NCI-H345 treated with DMSO at 0.1 percent for 48 hours (cell line): Measurements from ENCODE around the gene MTR.

Experiments
- DNase-seq: peaks from one replicate; lab custom pipeline; 2025; ENCODE audit not compliant: unreplicated experiment; lab: John Stamatoyannopoulos, UW

The MTR gene

GRCh38 chr1:236948996-236949395 lies 153.9 kb downstream of the MTR start:
- DNase-seq: no peak

GRCh38 chr1:236950365-236950764 lies 155.3 kb downstream of the MTR start:
- DNase-seq: no peak

- no peak for DNase-seq
Observed at GRCh38 chr1:236951672-236952071, 156.6 kb downstream of the MTR start.

- no peak for DNase-seq
Observed at GRCh38 chr1:236952246-236953003, 157.3 kb downstream of the MTR start.

- no peak for DNase-seq
Observed at GRCh38 chr1:236953151-236953700, 158.1 kb downstream of the MTR start.
